ENCODE measurements around the gene GET4. TPM values are rescaled to one million over a fixed set of nuclear protein-coding genes. Genes with fewer than 3 reads are reported as not detected.
A peak's percentile ranks its signal among the peaks of the same experiment; 100 is the strongest.
"Not testable (repeated sequence)": the region's sequence is repeated elsewhere in the genome, so short reads cannot be mapped to it uniquely, and the experiment has no call there.

Gene GET4
- total RNA-seq, 2 experiments from 2014 or later = 19.3 to 20.2 TPM

- intact Hi-C loops (cut with micrococcal nuclease) = no loop called here
- CTCF ChIA-PET = no interaction called here
- Mint-ChIP-seq H3K4me3 (no peak overlapping the region), H3K27me3 (ENCODE audit: low read depth) (no peaks in the 10 kb centered on the region), H3K4me1 (ENCODE audit: low read depth) (peaks cover 27% of the 10 kb centered on the region), H3K9me3 (peaks cover 10% of the 10 kb centered on the region), H3K27ac (no peak overlapping the region), H3K36me3 (ENCODE audit: low read depth) (no peaks in the 10 kb centered on the region)
- DNase-seq = no peak
Observed at GRCh38 chr7:935874-936385, 59.6 kb downstream of the GET4 start.

GRCh38 chr7:936386-937054 lies 60.2 kb downstream of the GET4 start:
- Mint-ChIP-seq H3K9me3 (peaks cover 10% of the 10 kb centered on the region), H3K27me3 (ENCODE audit: low read depth) (no peaks in the 10 kb centered on the region), H3K4me1 (ENCODE audit: low read depth) (peaks cover 32% of the 10 kb centered on the region), H3K4me3 (no peak overlapping the region), H3K27ac (no peak overlapping the region), H3K36me3 (ENCODE audit: low read depth) (no peaks in the 10 kb centered on the region)
- intact Hi-C loops (cut with micrococcal nuclease) = no loop called here
- DNase-seq = peak; percentile 25
- CTCF ChIA-PET = no interaction called here

- H3K4me1 Mint-ChIP-seq (ENCODE audit: low read depth) = peaks cover 39% of the 10 kb centered on the region
- no peaks in the 10 kb centered on the region for H3K27me3 Mint-ChIP-seq (ENCODE audit: low read depth)
- DNase-seq = no peak
- intact Hi-C loops (cut with micrococcal nuclease) = no loop called here
- H3K4me3 Mint-ChIP-seq = no peak overlapping the region
- H3K27ac Mint-ChIP-seq = no peak overlapping the region
- H3K9me3 Mint-ChIP-seq = peaks cover 10% of the 10 kb centered on the region
- no peaks in the 10 kb centered on the region for H3K36me3 Mint-ChIP-seq (ENCODE audit: low read depth)
- CTCF ChIA-PET = interaction anchor here (0.6 to 1.4 kb wide), 2 partner anchors 28 to 238 kb away, joined by 3 read pairs; no protein-coding TSS in a partner anchor
Observed at GRCh38 chr7:937856-938484, 61.6 kb downstream of the GET4 start.

GRCh38 chr7:938546-939185 lies 62.3 kb downstream of the GET4 start:
- Mint-ChIP-seq H3K36me3 (ENCODE audit: low read depth) (no peaks in the 10 kb centered on the region), H3K9me3 (peaks cover 10% of the 10 kb centered on the region), H3K4me3 (no peak overlapping the region), H3K4me1 (ENCODE audit: low read depth) (peaks cover 39% of the 10 kb centered on the region), H3K27me3 (ENCODE audit: low read depth) (no peaks in the 10 kb centered on the region), H3K27ac (no peak overlapping the region)
- CTCF ChIA-PET = interaction anchor here (0.6 to 1.4 kb wide), 3 partner anchors 13 to 237 kb away, joined by 3 read pairs; no protein-coding TSS in a partner anchor
- intact Hi-C loops (cut with micrococcal nuclease) = no loop called here
- DNase-seq = no peak

GRCh38 chr7:939843-940242 lies 63.5 kb downstream of the GET4 start:
- Mint-ChIP-seq H3K9me3 (peaks cover 10% of the 10 kb centered on the region), H3K27me3 (ENCODE audit: low read depth) (no peaks in the 10 kb centered on the region), H3K27ac (no peak overlapping the region), H3K36me3 (ENCODE audit: low read depth) (no peaks in the 10 kb centered on the region), H3K4me3 (no peak overlapping the region), H3K4me1 (ENCODE audit: low read depth) (peaks cover 39% of the 10 kb centered on the region)
- CTCF ChIA-PET = interaction anchor here (0.6 to 2.0 kb wide), 4 partner anchors 12 to 1690 kb away, joined by 3 to 5 read pairs (median 4); no protein-coding TSS in a partner anchor
- no peak for DNase-seq
- intact Hi-C loops (cut with micrococcal nuclease) = loop anchor here (2.0 kb wide), 2 partner anchors 35 to 107 kb away; partner anchors contain the start of genes COX19 and SUN1

GRCh38 chr7:940599-941408 lies 64.5 kb downstream of the GET4 start:
- Mint-ChIP-seq H3K9me3 (peaks cover 10% of the 10 kb centered on the region), H3K27ac (peak overlapping the region; percentile 75), H3K36me3 (ENCODE audit: low read depth) (no peaks in the 10 kb centered on the region), H3K27me3 (ENCODE audit: low read depth) (no peaks in the 10 kb centered on the region), H3K4me1 (ENCODE audit: low read depth) (peaks cover 39% of the 10 kb centered on the region), H3K4me3 (no peak overlapping the region)
- intact Hi-C loops (cut with micrococcal nuclease) = loop anchor here (1.0 to 2.0 kb wide), 3 partner anchors 18 to 108 kb away; partner anchors contain the start of genes COX19 and SUN1
- CTCF ChIA-PET = interaction anchor here (0.6 to 2.0 kb wide), 3 partner anchors 11 to 31 kb away, joined by 3 to 4 read pairs (median 3); no protein-coding TSS in a partner anchor
- no peak for DNase-seq

GRCh38 chr7:943793-944192 lies 67.4 kb downstream of the GET4 start:
- H3K36me3 Mint-ChIP-seq (ENCODE audit: low read depth); H3K4me3 Mint-ChIP-seq; H3K27me3 Mint-ChIP-seq (ENCODE audit: low read depth); H3K27ac Mint-ChIP-seq; H3K9me3 Mint-ChIP-seq; DNase-seq; intact Hi-C loops (cut with micrococcal nuclease): not testable (repeated sequence)
- H3K4me1 Mint-ChIP-seq (ENCODE audit: low read depth) = peaks cover 26% of the 10 kb centered on the region
- CTCF ChIA-PET = interaction anchor here (0.7 kb wide), 1 partner anchor 241 kb away, joined by 3 read pairs; no protein-coding TSS in a partner anchor

- DNase-seq = no peak
- Mint-ChIP-seq H3K4me3 (no peak overlapping the region), H3K27ac (no peak overlapping the region), H3K9me3 (peaks cover 9% of the 10 kb centered on the region), H3K36me3 (ENCODE audit: low read depth) (no peaks in the 10 kb centered on the region), H3K27me3 (ENCODE audit: low read depth) (no peaks in the 10 kb centered on the region), H3K4me1 (ENCODE audit: low read depth) (peaks cover 24% of the 10 kb centered on the region)
- intact Hi-C loops (cut with micrococcal nuclease) = no loop called here
- CTCF ChIA-PET = interaction anchor here (0.7 to 1.6 kb wide), 2 partner anchors 9 to 240 kb away, joined by 3 to 4 read pairs; partner anchors contain the start of gene ADAP1
Observed at GRCh38 chr7:944744-945143, 68.4 kb downstream of the GET4 start.

GRCh38 chr7:945147-945555 lies 68.8 kb downstream of the GET4 start:
- Mint-ChIP-seq H3K4me3 (no peak overlapping the region), H3K36me3 (ENCODE audit: low read depth) (no peaks in the 10 kb centered on the region), H3K27me3 (ENCODE audit: low read depth) (no peaks in the 10 kb centered on the region), H3K9me3 (peaks cover 5% of the 10 kb centered on the region), H3K4me1 (ENCODE audit: low read depth) (peaks cover 20% of the 10 kb centered on the region), H3K27ac (no peak overlapping the region)
- CTCF ChIA-PET = interaction anchor here (1.6 kb wide), 1 partner anchor 9 kb away, joined by 4 read pairs; the partner anchor contains the start of gene ADAP1
- DNase-seq = no peak
- intact Hi-C loops (cut with micrococcal nuclease) = no loop called here

GRCh38 chr7:945556-946255 lies 69.4 kb downstream of the GET4 start:
- Mint-ChIP-seq H3K27ac (no peak overlapping the region), H3K36me3 (ENCODE audit: low read depth) (no peaks in the 10 kb centered on the region), H3K4me1 (ENCODE audit: low read depth) (peaks cover 14% of the 10 kb centered on the region), H3K27me3 (ENCODE audit: low read depth) (no peaks in the 10 kb centered on the region), H3K9me3 (peaks cover under 1% of the 10 kb centered on the region), H3K4me3 (no peak overlapping the region)
- intact Hi-C loops (cut with micrococcal nuclease) = no loop called here
- CTCF ChIA-PET = interaction anchor here (1.6 kb wide), 1 partner anchor 8 kb away, joined by 4 read pairs; the partner anchor contains the start of gene ADAP1
- DNase-seq = no peak

All from activated naive CD4-positive, alpha-beta T cell treated with anti-CD3 and anti-CD28 coated beads for 36 hours (primary cell).